Brain microvascular endothelial cell (primary cell): ENCODE results near the gene PYCR2.

Source experiments
- DNase-seq: peaks from one replicate; pipeline ENCODE4 v3.0.0-alpha.2; 2020
- H3K27ac ChIP-seq: fragments of 250-450 bp; sonication (Bioruptor Pico); 2 replicates; pipeline ENCODE4 v1.5.1; 2020; ENCODE audit warnings: mild to moderate bottlenecking, moderate library complexity
- H3K27me3 ChIP-seq: fragments of 250-450 bp; sonication (Bioruptor Pico); replicated peaks from 2 replicates; pipeline ENCODE4 v1.5.1; 2020; ENCODE audit warnings: mild to moderate bottlenecking
- H3K36me3 ChIP-seq: fragments of 250-450 bp; sonication (Bioruptor Pico); replicated peaks from 2 replicates; pipeline ENCODE4 v1.5.1; 2020; ENCODE audit warnings: mild to moderate bottlenecking
- H3K4me3 ChIP-seq: 2 replicates; pipeline ENCODE4 v1.5.1; 2011; ENCODE audit warnings: low read depth, mild to moderate bottlenecking, control low read depth, low read length, moderate library complexity
- CTCF ChIP-seq: IDR thresholded peaks from 2 replicates; pipeline ENCODE4 v1.5.1; 2011; ENCODE audit warnings: low read depth, mild to moderate bottlenecking, moderate library complexity, low read length, control low read depth, inconsistent platforms; ENCODE audit errors: missing control alignments
- in situ Hi-C: cut with HindIII; loops from 2 replicates; pipeline ENCODE4 v1.10.0; 2017; ENCODE audit warnings: low sequenced_read_pairs, low pct_ligation_motif_present

Gene PYCR2

GRCh38 chr1:225891229-225891972, 32.6 kb downstream of the PYCR2 start:
- no peak for DNase-seq
- no peak for TF ChIP-seq CTCF
- no peak overlapping the region for H3K4me3 ChIP-seq
- in situ Hi-C loops = no loop called here
- H3K27ac ChIP-seq = no peak overlapping the region
- H3K36me3 ChIP-seq = no peaks in the 10 kb centered on the region
- no peaks in the 10 kb centered on the region for H3K27me3 ChIP-seq

- Histone ChIP-seq H3K36me3 (no peaks in the 10 kb centered on the region), H3K27ac (no peak overlapping the region), H3K4me3 (no peak overlapping the region), H3K27me3 (no peaks in the 10 kb centered on the region)
- no peak for TF ChIP-seq CTCF
- DNase-seq = no peak
- in situ Hi-C loops = no loop called here
Measured at GRCh38 chr1:225890346-225891228, 33.5 kb downstream of the PYCR2 start.

- H3K36me3 ChIP-seq = no peaks in the 10 kb centered on the region
- no peak overlapping the region for H3K4me3 ChIP-seq
- H3K27me3 ChIP-seq = no peaks in the 10 kb centered on the region
- no peak overlapping the region for H3K27ac ChIP-seq
- no peak for TF ChIP-seq CTCF
- DNase-seq = no peak
- in situ Hi-C loops = no loop called here
Measured at GRCh38 chr1:225889743-225890142, 34.3 kb downstream of the PYCR2 start.

GRCh38 chr1:225888898-225889601, 35.0 kb downstream of the PYCR2 start, which contains the start of gene LEFTY1:
LEFTY1 (minus strand) TSS chr1:225889146; CDS start chr1:225889066, 80 bp downstream.
- in situ Hi-C loops = no loop called here

More at GRCh38 chr1:225888898-225889601, 35.0 kb downstream of the PYCR2 start, which contains the start of gene LEFTY1:
- DNase-seq = no peak
- Histone ChIP-seq H3K4me3 (no peak within 1 kb of the TSS), H3K27me3 (no peaks in the 10 kb centered on the region), H3K36me3 (no peaks in the 10 kb centered on the region), H3K27ac (no peak within 1 kb of the TSS)
- TF ChIP-seq CTCF = no peak
